Right kidney (tissue), 1 donor: ENCODE measurements around the gene SIPA1L3.
"Not testable (repeated sequence)": the region's sequence is repeated elsewhere in the genome, so short reads cannot be mapped to it uniquely, and the experiment has no call there.

ENCODE experiments used
- DNase-seq: peaks from one replicate; pipeline ENCODE4 v3.0.0-alpha.2; 2016

SIPA1L3 gene

DNA sequence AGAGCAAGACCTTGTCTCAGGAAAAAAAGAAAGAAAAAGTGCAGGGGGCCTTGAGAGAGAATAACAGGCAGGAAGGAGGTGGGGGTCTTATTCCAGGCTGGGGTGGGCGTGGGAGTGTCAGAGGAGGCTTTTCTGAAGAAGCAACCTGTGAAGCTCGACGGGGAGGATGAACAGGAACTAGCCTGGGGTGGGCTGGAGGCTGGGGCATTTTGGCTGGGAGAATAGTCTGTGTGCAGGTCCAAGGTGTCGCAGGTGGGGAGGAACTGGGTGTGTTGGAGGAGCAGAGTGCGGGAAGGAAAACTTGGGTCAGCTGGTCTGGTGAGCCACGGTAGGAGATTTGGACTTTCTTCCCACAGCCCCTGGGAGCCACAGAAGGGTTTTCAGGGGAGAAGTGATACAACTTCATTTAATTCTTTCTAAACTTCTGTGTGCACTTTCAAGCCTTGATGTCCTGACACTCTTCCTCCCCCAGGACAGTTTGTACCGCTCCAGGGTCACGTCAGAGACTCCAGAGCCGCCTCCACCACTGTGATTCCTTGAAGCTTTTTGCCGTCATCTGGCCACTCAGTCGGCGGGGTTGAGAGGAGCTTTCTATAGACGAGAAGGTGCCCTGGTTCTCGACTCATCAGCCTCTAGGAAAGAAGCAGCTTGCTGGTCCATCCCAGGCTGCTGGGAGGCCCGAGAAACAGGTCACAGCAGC is 138.7 kb downstream of the SIPA1L3 start:
- no peak for DNase-seq

DNA sequence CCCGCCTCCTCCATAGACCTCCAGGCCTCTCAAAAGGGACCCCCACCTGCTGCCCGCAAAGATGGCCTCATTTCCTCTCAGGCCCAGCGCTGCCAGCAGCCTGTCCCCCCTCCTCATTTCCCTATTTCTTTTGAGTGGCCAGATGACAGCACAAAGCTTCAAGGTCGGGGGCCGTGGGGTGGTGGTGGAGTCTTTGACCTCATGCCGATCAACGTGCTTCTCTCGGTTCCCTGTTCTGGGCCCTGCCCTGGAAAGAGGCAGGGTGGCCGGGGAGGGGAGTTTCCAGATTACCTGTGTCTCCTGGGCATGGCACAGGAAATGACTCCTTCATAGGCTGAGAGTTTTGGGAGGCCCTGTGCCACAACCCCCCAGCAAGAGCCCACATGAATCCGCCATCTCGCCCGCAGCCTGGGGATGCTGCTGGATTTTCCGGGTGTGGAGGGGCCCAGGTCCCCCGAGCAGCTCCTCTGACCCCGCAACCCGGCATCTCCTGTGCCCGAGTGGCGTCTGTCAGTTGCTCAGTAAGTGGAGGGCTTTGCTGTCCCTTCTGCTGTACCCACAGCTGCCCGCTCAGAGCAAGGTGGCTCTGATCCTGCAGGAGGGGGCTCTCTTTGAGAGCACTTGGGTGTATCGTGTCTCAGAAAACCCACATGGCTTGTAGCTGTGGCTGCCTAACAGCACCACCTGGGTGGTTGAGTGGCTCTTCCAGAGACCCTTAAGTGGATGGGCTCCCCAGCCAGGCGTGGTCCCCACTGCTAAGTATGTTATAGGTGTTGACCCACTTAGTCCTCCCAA is 139.4 kb downstream of the SIPA1L3 start:
- no peak for DNase-seq

- DNase-seq, result no peak
These were observed 140.0 kb downstream of the SIPA1L3 start for GRCh38 chr19:38047049-38047438.

DNA sequence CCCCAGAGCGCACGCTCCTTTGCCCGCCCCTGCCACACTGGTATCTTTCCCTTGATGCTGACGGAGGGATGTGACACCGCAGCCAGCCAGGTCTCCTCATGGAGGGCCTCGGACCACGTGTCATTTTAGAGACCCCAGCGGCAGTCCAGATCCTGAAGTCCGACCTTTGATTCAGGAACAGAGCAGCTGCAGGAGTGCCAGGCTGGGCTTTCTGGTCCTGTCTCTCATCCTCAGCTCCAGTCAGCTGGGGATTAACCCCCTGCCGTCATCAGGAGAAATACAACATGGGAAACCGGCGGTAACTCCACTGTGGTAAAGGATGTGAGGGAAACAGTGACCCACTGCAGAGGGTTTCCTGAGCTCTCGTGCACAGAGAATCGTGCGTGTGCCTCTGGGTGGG is 140.6 kb downstream of the SIPA1L3 start:
- no peak for DNase-seq

DNA sequence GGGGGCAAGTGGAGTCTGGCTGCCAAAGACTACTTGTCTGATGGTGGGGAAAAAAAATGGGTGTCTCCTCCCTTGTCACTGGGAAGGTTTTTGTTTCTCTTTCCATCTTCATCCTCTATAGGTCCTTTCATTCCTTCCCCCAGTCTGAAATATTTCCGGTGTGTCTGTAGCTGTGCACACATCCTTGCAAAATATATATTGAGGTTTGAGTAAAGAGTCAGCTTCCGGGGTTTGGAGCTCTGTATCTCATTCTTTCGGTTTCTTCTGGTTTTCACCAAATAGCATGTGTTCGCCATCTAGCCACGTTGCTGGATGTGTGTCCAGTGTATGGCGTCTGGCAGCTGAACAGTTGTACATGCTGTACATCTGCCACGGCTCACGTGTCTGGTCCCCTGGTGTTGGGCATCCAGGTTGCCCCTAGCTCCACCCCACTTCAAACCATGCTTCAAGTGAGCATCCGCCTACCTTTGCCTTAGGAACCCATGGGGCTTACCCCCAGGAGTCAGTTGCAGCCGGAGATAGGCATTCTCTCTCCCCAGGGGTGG is 142.2 kb downstream of the SIPA1L3 start:
- DNase-seq, result no peak

DNA sequence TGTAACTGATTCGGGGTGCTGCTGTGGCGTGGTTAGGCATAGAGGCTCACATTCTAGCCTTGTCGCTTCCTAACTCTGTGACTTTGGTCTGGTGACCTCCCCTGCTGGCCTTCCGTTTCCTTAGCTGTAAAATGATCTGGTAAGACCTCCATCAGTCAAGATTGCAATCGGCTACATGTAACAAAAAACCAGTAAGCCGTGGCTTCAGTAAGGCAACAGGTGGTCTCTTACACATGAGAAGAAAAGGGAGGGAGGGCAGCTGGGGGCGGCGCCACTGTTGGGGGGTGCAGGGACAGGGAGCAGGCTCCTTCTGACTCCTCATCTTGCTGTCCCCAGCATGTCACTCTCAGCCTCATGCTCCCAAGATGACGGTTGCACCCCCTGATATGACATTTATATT is 148.0 kb downstream of the SIPA1L3 start:
- DNase-seq, result peak; percentile 43

DNA sequence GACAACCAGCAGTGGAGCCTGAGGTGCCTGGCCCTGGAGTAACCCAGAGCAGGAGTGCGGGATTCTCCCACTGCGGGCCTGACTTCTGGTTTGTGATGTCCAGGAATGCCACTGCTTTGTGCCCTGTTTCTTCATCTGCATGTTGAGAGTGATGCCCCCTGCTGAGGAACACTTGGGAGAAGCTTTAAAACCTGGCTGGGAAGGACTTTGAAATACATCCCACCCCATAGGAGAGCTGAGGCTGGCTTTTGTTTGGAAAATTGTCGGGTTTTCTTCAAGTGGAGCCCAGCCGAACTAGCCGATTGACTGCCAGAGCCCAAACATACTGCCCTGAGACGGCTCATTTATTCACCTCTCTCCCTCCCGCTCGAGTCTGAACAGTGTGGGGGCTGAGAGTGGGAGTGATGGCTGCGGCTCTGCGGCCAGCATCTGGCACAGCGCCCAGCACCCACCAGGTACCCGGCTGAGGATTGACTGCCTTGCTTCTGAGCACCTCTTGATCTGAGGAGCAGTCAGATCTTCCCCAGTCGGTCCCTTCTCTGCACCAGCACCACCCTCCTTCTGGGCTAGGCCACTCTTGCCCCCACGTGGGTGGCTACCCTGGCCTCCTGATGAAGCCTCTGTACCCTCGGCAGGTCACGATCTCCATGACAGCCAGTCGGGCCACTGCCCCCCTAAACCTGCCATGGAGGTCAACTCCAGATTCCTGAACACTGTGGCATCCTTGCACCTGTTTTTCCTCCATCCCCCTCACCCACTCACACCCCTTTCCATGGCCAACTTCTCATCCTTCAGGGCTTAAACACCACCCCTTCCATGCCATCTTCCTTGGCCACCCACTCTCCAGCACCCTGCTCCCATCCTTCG is 148.9 kb downstream of the SIPA1L3 start:
- DNase-seq, result peak; percentile 61

DNA sequence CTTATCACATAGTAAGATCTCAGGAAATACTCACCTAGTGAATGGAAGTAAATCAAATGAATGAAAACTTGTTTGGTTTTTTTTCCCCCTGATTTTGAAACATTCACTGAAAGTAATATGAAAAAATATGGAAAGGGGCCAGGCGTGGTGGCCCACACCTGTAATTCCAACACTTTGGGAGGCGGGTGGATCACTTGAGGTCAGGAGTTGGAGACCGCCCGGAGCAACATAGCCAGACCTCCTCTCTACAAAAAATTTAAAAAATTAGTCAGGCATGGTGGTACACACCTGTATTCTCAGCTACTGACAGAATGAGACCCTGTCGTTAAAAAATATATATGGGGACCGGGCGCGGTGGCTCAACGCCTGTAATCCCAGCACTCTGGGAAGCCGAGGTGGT is 149.6 kb downstream of the SIPA1L3 start:
- DNase-seq, result no peak

GRCh38 chr19:38057959-38058690 is 151.1 kb downstream of the SIPA1L3 start:
- DNase-seq, result peak; percentile 56

DNA sequence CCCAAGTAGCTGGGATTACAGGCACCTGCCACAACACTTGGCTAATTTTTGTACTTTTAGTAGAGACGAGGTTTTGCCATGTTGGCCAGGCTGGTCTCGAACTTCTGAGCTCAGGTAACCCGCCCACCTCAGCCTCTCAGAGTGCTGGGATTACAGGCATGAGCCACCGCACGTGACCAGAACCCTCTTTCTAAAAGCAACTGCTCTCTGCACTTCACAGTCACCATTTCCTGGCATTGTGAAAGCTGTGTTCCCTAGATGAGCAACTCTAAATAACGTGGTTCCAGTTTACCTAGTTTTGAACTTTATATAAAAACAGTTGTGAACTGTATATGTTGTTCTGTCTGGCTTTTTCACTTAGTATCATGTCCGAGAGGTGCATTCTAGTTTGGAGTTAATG is 152.9 kb downstream of the SIPA1L3 start:
- no peak for DNase-seq

DNA sequence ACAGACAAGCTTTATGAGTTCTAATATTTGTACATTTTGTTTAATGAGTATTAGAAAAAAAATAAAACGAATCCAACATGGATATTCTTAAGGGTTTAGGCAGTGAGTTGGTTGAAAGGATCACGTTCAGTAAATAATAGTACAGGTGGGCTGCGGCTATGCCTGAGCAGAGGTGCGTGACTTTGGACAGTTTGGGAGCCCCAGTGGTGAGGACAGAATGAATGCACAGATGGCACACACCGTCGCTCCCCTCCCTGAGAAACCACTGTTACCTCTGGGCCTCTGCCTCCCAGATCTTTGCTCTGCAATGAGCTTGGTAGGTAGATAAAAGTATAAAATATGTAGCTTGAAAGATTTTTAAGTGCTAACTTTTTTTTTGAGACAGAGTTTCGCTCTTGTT is 153.3 kb downstream of the SIPA1L3 start:
- no peak for DNase-seq

GRCh38 chr19:38061294-38061693 is 154.3 kb downstream of the SIPA1L3 start:
- DNase-seq, result no peak

GRCh38 chr19:38062959-38063761 is 156.2 kb downstream of the SIPA1L3 start:
- DNase-seq, result peak; percentile 49

DNA sequence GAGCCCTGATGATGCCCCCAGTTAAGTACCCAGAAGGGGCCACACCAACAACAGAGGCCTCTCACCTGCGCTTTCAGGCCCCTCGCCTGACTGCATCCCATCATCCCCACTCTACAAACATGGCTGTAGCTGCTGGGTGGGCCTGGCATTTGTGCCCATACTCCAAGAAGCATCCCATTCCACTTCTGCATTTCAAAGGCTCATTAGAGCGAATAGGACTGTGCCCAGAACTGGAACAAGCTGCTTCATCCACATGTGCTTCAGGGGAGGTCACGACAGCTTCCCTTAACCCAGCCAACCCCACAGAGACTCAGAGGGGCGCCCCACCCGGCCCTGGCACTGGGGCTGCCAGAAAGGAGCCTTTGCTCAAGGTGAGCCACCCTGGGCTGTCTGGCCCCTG is 156.9 kb downstream of the SIPA1L3 start:
- DNase-seq, result no peak

- DNase-seq, result no peak
These were observed 157.8 kb downstream of the SIPA1L3 start for GRCh38 chr19:38064661-38065425.

GRCh38 chr19:38065775-38066174 is 158.8 kb downstream of the SIPA1L3 start:
- not testable (repeated sequence) for DNase-seq

GRCh38 chr19:38068826-38069225 is 161.8 kb downstream of the SIPA1L3 start:
- DNase-seq, result no peak

DNA sequence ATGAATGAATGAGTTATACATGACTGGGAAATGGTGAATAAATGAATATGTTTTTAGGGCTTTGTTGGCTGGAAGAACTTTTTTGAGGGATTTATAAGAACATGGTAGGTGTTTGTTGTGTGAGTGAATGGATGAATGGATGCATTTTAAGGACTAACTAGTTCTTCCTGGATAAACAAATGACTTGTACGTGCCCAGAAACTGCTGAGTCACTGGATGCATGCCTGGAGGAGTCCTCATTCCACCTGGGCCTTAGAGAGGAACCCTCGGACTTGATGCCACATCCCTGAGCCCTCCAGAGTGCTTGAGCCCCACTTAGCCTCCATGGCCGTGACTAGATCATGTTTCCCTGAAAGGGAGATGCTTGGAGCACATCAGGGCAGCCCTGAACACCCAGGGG is 163.6 kb downstream of the SIPA1L3 start:
- DNase-seq, result no peak

- DNase-seq, result not testable (repeated sequence)
These were observed 164.0 kb downstream of the SIPA1L3 start for GRCh38 chr19:38071054-38071453.

DNA sequence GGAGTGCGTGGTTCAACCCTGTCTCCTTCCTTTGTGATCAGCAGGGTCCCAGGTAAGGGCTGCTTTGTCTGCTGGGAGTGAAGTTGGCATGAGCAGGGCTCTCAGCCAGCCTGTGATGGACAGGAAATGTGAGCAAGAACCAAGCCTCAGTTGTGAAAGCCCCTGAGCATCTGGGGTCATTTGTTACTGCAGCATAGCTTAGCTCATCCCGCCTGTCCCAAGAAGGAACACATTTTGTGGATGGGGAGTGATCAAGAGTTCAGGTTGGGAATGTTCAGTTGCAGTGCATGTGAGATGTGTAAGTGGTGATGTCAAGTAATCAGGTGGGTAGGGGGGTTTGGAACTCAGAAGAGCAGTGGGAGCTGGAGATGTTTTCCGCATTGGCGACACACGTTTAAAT is 164.6 kb downstream of the SIPA1L3 start:
- no peak for DNase-seq
